ENCODE results near the gene KIF1B. TPM values are rescaled to one million over a fixed set of nuclear protein-coding genes. Genes with fewer than 3 reads are reported as not detected.

KIF1B gene, protein sequence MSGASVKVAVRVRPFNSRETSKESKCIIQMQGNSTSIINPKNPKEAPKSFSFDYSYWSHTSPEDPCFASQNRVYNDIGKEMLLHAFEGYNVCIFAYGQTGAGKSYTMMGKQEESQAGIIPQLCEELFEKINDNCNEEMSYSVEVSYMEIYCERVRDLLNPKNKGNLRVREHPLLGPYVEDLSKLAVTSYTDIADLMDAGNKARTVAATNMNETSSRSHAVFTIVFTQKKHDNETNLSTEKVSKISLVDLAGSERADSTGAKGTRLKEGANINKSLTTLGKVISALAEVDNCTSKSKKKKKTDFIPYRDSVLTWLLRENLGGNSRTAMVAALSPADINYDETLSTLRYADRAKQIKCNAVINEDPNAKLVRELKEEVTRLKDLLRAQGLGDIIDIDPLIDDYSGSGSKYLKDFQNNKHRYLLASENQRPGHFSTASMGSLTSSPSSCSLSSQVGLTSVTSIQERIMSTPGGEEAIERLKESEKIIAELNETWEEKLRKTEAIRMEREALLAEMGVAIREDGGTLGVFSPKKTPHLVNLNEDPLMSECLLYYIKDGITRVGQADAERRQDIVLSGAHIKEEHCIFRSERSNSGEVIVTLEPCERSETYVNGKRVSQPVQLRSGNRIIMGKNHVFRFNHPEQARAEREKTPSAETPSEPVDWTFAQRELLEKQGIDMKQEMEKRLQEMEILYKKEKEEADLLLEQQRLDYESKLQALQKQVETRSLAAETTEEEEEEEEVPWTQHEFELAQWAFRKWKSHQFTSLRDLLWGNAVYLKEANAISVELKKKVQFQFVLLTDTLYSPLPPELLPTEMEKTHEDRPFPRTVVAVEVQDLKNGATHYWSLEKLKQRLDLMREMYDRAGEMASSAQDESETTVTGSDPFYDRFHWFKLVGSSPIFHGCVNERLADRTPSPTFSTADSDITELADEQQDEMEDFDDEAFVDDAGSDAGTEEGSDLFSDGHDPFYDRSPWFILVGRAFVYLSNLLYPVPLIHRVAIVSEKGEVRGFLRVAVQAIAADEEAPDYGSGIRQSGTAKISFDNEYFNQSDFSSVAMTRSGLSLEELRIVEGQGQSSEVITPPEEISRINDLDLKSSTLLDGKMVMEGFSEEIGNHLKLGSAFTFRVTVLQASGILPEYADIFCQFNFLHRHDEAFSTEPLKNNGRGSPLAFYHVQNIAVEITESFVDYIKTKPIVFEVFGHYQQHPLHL (N-terminal part only)
- 10 to 100 TPM; 14.1 to 15.6 TPM for total RNA-seq

DNA sequence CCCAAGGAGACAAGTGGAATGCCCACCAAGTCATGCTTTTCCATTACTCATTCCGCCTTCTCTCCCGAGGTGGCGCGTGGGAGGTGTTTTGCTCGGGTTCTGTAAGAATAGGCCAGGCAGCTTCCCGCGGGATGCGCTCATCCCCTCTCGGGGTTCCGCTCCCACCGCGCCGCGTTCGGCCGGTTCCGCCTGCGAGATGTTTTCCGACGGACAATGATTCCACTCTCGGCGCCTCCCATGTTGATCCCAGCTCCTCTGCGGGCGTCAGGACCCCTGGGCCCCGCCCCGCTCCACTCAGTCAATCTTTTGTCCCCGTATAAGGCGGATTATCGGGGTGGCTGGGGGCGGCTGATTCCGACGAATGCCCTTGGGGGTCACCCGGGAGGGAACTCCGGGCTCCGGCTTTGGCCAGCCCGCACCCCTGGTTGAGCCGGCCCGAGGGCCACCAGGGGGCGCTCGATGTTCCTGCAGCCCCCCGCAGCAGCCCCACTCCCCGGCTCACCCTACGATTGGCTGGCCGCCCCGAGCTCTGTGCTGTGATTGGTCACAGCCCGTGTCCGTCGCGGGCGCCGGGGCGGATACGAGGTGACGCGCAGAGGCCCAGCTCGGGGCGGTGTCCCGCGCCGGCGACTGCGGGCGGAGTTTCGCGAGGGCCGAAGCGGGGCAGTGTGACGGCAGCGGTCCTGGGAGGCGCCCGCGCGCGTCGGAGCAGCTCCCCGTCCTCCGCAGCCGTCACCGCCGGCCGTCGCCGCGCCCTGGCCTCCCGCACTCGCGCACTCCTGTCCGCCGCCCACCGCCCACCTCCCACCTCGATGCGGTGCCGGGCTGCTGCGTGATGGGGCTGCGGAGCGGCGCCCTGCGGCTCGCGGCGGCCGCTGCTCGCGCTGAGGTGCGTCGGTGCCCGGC is at the start of gene KIF1B:
KIF1B (plus strand) TSS at position 666 of the 906 bp plus-strand sequence. CDS start 21,759 bp downstream, outside the sequence.
- Mint-ChIP-seq H3K27ac (peak within 1 kb of the TSS; percentile 74), H3K27me3 (no peaks in the 10 kb centered on the region), H3K4me1 (peaks cover 32% of the 10 kb centered on the region), H3K9me3 (no peaks in the 10 kb centered on the region), H3K36me3 (ENCODE audit: low read depth) (no peaks in the 10 kb centered on the region), H3K4me3 (peak within 1 kb of the TSS; percentile 88)
- ChIA-PET CTCF (interaction anchor here (0.6 to 2.2 kb wide), 51 partner anchors 9 to 584 kb away, joined by 3 to 19 read pairs (median 4); partner anchors contain the start of gene CENPS), POLR2A (no interaction called here)
- DNase-seq = peak; percentile 96

GRCh38 chr1:10160907-10161490 is 49.4 kb upstream of the KIF1B start:
- DNase-seq = no peak
- Mint-ChIP-seq H3K27me3 (no peaks in the 10 kb centered on the region), H3K4me3 (no peak overlapping the region), H3K4me1 (peaks cover under 1% of the 10 kb centered on the region), H3K9me3 (no peaks in the 10 kb centered on the region), H3K27ac (no peak overlapping the region), H3K36me3 (ENCODE audit: low read depth) (peaks cover 15% of the 10 kb centered on the region)
- ChIA-PET CTCF (interaction anchor here (0.6 to 1.7 kb wide), 2 partner anchors 8 to 212 kb away, joined by 3 to 6 read pairs; no protein-coding TSS in a partner anchor), POLR2A (no interaction called here)

- POLR2A ChIA-PET = no interaction called here
Measured at GRCh38 chr1:10161541-10162290, 48.7 kb upstream of the KIF1B start.

DNA sequence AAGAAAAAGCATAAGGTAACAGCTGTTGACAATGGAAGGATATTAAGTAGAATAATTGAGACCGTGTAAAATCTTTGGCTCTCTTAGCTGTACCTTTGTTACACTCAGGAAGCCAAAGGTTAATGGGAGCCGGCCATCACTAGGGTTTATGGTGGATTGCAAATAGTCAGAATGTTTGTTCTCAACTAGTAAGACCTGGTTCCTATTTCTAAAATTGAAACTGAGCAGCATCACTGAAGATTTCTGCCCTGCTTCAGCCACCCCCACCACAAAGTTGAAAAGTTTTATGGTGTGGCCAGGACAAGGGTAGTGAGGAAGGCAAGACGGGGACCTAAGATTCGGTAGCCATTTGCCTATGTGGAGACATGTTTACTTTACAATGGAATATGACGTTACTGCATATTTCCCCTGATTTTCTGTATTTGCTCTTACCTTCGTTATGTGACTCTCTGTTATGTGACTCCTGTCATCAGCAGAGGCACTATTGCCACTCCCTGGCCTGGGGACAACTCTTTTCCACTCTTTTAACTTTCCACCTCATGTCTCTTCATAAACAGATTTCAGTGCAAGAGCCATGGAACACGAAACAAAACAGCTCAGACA is 41.4 kb upstream of the KIF1B start:
- no peak for DNase-seq
- H3K36me3 Mint-ChIP-seq (ENCODE audit: low read depth) = peaks cover 65% of the 10 kb centered on the region
- no peak overlapping the region for H3K4me3 Mint-ChIP-seq
- CTCF ChIA-PET = interaction anchor here (1.3 to 2.7 kb wide), 3 partner anchors 9 to 41 kb away, joined by 3 to 6 read pairs (median 6); partner anchors contain the start of gene KIF1B
- H3K27ac Mint-ChIP-seq = peak overlapping the region; percentile 94
- H3K27me3 Mint-ChIP-seq = no peaks in the 10 kb centered on the region
- POLR2A ChIA-PET = no interaction called here
- H3K4me1 Mint-ChIP-seq = peaks cover 54% of the 10 kb centered on the region
- H3K9me3 Mint-ChIP-seq = peaks cover 3% of the 10 kb centered on the region

More at GRCh38 chr1:10161541-10162290, 48.7 kb upstream of the KIF1B start:
- Mint-ChIP-seq H3K4me3 (no peak overlapping the region), H3K27me3 (no peaks in the 10 kb centered on the region), H3K27ac (no peak overlapping the region), H3K4me1 (no peaks in the 10 kb centered on the region), H3K9me3 (no peaks in the 10 kb centered on the region), H3K36me3 (ENCODE audit: low read depth) (peaks cover 19% of the 10 kb centered on the region)
- DNase-seq = no peak
- CTCF ChIA-PET = no interaction called here

DNA sequence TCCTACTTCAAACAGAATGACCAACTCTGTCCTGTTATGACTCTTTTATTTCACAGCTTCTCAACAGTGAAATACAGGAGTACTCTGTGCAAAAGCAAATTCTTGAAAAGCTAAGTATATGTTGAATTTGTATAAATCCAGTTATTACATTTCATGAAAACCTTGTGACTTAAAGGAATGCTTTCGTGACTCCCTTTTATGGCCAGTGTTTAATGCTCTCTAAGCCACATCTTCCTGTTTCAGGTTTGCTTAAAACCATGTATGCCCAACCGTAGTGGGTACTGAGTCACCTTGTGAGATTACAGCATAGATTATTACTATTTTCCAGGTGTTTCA is 40.2 kb upstream of the KIF1B start:
- ChIA-PET CTCF (interaction anchor here (1.0 to 2.7 kb wide), 5 partner anchors 10 to 260 kb away, joined by 3 to 6 read pairs (median 3); partner anchors contain the start of genes CENPS and KIF1B), POLR2A (interaction anchor here (0.6 to 0.9 kb wide), 3 partner anchors 17 to 1606 kb away, joined by 3 to 4 read pairs (median 3); no protein-coding TSS in a partner anchor)
- H3K27me3 Mint-ChIP-seq = no peaks in the 10 kb centered on the region
- peaks cover 59% of the 10 kb centered on the region for H3K4me1 Mint-ChIP-seq
- DNase-seq = peak; percentile 48
- peak overlapping the region; percentile 59 for H3K4me3 Mint-ChIP-seq
- H3K36me3 Mint-ChIP-seq (ENCODE audit: low read depth) = peaks cover 66% of the 10 kb centered on the region
- peak overlapping the region; percentile 94 for H3K27ac Mint-ChIP-seq
- peaks cover 3% of the 10 kb centered on the region for H3K9me3 Mint-ChIP-seq

GRCh38 chr1:10171105-10171767 is 39.1 kb upstream of the KIF1B start:
- Mint-ChIP-seq H3K36me3 (ENCODE audit: low read depth) (peaks cover 63% of the 10 kb centered on the region), H3K4me3 (peak overlapping the region; percentile 22), H3K9me3 (peaks cover 6% of the 10 kb centered on the region), H3K27me3 (no peaks in the 10 kb centered on the region), H3K27ac (peak overlapping the region; percentile 55), H3K4me1 (peaks cover 63% of the 10 kb centered on the region)
- DNase-seq = no peak
- POLR2A ChIA-PET = interaction anchor here (0.7 kb wide), 1 partner anchor 1607 kb away, joined by 3 read pairs; no protein-coding TSS in a partner anchor
- CTCF ChIA-PET = interaction anchor here (2.7 kb wide), 1 partner anchor 39 kb away, joined by 6 read pairs; the partner anchor contains the start of gene KIF1B

DNA sequence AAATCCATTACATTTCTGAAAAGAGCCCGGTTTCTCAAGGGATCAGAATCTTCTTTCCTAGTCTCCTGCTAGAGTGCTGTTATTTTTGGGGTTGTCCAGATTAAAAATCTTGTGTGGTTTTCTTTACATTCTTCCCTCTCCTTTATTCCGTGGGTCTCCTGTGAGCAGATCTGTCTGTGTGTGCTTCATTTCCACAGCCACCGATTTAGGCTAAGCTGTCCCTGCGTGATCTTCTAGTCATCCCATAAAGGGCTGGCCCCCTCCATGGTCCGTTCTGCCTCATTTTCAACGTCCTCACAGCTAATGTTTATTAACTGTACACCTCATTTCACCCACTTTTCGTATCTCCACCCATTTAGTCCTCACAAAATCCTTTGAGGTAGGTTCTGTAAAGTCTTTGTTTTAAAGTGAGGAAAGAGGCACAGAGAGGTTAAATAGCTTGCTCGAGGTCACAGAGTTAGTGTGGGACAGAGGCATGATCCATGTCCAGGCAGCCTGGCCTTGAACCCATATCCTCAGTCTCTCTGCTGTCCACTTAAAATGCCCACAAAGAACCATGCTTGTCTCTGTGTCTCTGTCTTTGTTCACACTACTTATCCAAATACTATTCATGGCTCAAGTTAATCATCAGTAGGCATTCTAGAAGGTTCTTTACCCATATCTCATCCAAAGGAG is 38.2 kb upstream of the KIF1B start:
- Mint-ChIP-seq H3K4me1 (peaks cover 63% of the 10 kb centered on the region), H3K36me3 (ENCODE audit: low read depth) (peaks cover 64% of the 10 kb centered on the region), H3K4me3 (no peak overlapping the region), H3K9me3 (peaks cover 6% of the 10 kb centered on the region), H3K27me3 (no peaks in the 10 kb centered on the region), H3K27ac (peak overlapping the region; percentile 55)
- CTCF ChIA-PET = interaction anchor here (0.8 to 1.1 kb wide), 3 partner anchors 38 to 258 kb away, joined by 3 to 5 read pairs (median 5); partner anchors contain the start of genes CENPS and KIF1B
- no peak for DNase-seq
- POLR2A ChIA-PET = no interaction called here

DNA sequence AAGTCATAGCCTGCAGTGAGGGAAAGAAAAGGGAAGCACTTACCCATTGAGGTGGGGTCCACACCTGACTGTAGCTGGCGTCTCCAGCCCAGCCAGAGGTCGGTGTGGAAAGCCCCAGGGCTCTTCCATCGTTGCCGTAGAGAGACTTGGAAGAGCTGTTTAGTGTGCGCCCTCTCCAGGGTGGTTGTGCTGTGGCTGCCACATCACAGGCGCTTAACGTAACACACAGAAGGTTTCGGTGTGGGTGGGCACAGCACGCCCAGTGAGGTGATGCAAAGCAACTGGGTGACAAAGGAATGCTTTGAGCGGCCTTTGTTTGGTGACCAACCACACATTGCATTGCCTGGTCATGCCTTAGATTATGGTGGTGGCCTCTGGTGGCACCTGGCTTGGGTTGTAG is 36.8 kb upstream of the KIF1B start:
- Mint-ChIP-seq H3K9me3 (peaks cover 6% of the 10 kb centered on the region), H3K27ac (no peak overlapping the region), H3K4me1 (peaks cover 53% of the 10 kb centered on the region), H3K36me3 (ENCODE audit: low read depth) (peaks cover 55% of the 10 kb centered on the region), H3K4me3 (no peak overlapping the region), H3K27me3 (no peaks in the 10 kb centered on the region)
- ChIA-PET CTCF (interaction anchor here (2.4 kb wide), 1 partner anchor 37 kb away, joined by 8 read pairs; the partner anchor contains the start of gene KIF1B), POLR2A (interaction anchor here (0.7 kb wide), 1 partner anchor 182 kb away, joined by 6 read pairs; no protein-coding TSS in a partner anchor)
- no peak for DNase-seq

DNA sequence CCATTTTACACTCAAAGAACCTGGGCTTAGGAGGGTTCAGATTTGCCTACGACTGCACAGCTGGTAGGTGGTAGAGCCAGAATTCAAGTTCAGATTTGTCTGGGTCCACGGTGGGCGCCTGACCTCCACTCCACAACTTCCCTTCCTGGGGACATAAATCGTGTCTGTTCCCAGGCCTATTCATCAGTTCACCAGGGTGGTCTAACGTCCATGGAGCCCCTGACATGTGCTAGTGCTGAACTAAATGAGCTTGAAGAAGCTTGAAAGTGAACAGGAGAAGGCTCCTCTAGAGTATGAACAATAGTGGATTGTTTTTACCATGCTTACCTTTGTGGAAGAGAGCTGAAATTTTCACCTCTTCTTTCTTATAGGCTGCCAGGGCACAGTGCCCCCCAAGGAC is 32.5 kb upstream of the KIF1B start:
- Mint-ChIP-seq H3K36me3 (ENCODE audit: low read depth) (peaks cover 40% of the 10 kb centered on the region), H3K27ac (no peak overlapping the region), H3K27me3 (no peaks in the 10 kb centered on the region), H3K4me3 (no peak overlapping the region), H3K9me3 (peaks cover 3% of the 10 kb centered on the region), H3K4me1 (peaks cover 13% of the 10 kb centered on the region)
- no peak for DNase-seq
- POLR2A ChIA-PET = no interaction called here
- CTCF ChIA-PET = interaction anchor here (0.6 to 1.8 kb wide), 4 partner anchors 10 to 330 kb away, joined by 3 to 6 read pairs (median 3); partner anchors contain the start of gene KIF1B
